Activated CD4-positive, alpha-beta T cell treated with anti-CD3 and anti-CD28 coated beads for 36 hours (primary cell): ENCODE results near the gene THAP3. TPM values are rescaled to one million over a fixed set of nuclear protein-coding genes. Genes with fewer than 3 reads are reported as not detected.

Experiments used
- total RNA-seq, 2 experiments: library from RNA; stranded (reverse); gene quantifications; one replicate each; pipeline ENCODE4 v1.2.3, GENCODE V29; 2021

Gene THAP3
- total RNA-seq, 2 experiments from 2014 or later, result 19.4 to 22.1 TPM

Other genes starting within 250 kb of the THAP3 start
- 10 to 100 TPM; 93.8 to 99.2 TPM for gene ACOT7, start 231.1 kb upstream of the THAP3 start, total RNA-seq
- gene HES2, start 204.9 kb upstream of the THAP3 start, total RNA-seq, result under 1 TPM in 1 of 2 experiments, not detected in 1; 0.05 TPM
- under 1 TPM; 0.14 to 0.55 TPM for gene ESPN, start 200.1 kb upstream of the THAP3 start, total RNA-seq
- gene TNFRSF25, start 158.7 kb upstream of the THAP3 start, total RNA-seq, result 10 to 100 TPM; 57.3 to 66.7 TPM
- 1 to 10 TPM in 1 of 2 experiments, under 1 TPM in 1; 0.76 to 1.1 TPM for gene PLEKHG5, start 133.2 kb upstream of the THAP3 start, total RNA-seq
- gene NOL9, start 70.4 kb upstream of the THAP3 start, total RNA-seq, result 10 to 100 TPM; 37.4 to 44.7 TPM
- gene TAS1R1, start 69.6 kb upstream of the THAP3 start, total RNA-seq, result under 1 TPM in 1 of 2 experiments, not detected in 1; 0.07 TPM
- 10 to 100 TPM; 23.2 to 26.0 TPM for gene ZBTB48, start 44.9 kb upstream of the THAP3 start, total RNA-seq
- gene KLHL21, start 22.0 kb upstream of the THAP3 start, total RNA-seq, result 10 to 100 TPM; 12.4 to 15.7 TPM
- 10 to 100 TPM; 13.2 to 13.6 TPM for gene PHF13, start 11.1 kb upstream of the THAP3 start, total RNA-seq
- 10 to 100 TPM; 53.2 to 62.0 TPM for gene DNAJC11, start 76.9 kb downstream of the THAP3 start, total RNA-seq
- gene CAMTA1, start 160.6 kb downstream of the THAP3 start, total RNA-seq, result 10 to 100 TPM; 62.3 to 76.7 TPM